Choroid plexus epithelial cell (primary cell): ENCODE results near the gene HSPG2.

Experiments used
- DNase-seq: peaks from one replicate; pipeline ENCODE4 v3.0.0-alpha.2; 2010; ENCODE audit warnings: low read depth
- H3K4me3 ChIP-seq: 2 replicates; pipeline ENCODE4 v1.5.1; 2011; ENCODE audit warnings: low read depth, mild to moderate bottlenecking, control low read depth, low read length, moderate library complexity
- CTCF ChIP-seq: conservative IDR thresholded peaks from 2 replicates; pipeline ENCODE4 v1.5.1; 2011; ENCODE audit warnings: low read depth, mild to moderate bottlenecking, control low read depth, inconsistent platforms, low read length, moderate library complexity

The HSPG2 gene

GRCh38 chr1:21887216-21887736 lies 49.8 kb downstream of the HSPG2 start:
- TF ChIP-seq CTCF: no peak
- H3K4me3 ChIP-seq: no peak overlapping the region
- no peak for DNase-seq

- H3K4me3 ChIP-seq: no peak overlapping the region
- TF ChIP-seq CTCF: no peak
- DNase-seq: no peak
Observed at GRCh38 chr1:21886486-21887215, 50.5 kb downstream of the HSPG2 start.

- DNase-seq: no peak
- no peak overlapping the region for H3K4me3 ChIP-seq
- TF ChIP-seq CTCF: no peak
Observed at GRCh38 chr1:21885236-21886037, 51.7 kb downstream of the HSPG2 start.

GRCh38 chr1:21884456-21885235 lies 52.5 kb downstream of the HSPG2 start:
- no peak overlapping the region for H3K4me3 ChIP-seq
- DNase-seq: no peak
- TF ChIP-seq CTCF: no peak

GRCh38 chr1:21882721-21883415 lies 54.2 kb downstream of the HSPG2 start:
- DNase-seq: no peak
- no peak overlapping the region for H3K4me3 ChIP-seq
- TF ChIP-seq CTCF: no peak

- DNase-seq: no peak
- H3K4me3 ChIP-seq: no peak overlapping the region
- no peak for TF ChIP-seq CTCF
Observed at GRCh38 chr1:21881250-21881649, 55.9 kb downstream of the HSPG2 start.
